Gastroesophageal sphincter (tissue), 3 donors: ENCODE measurements around the gene PXYLP1.

Experiments
- CTCF ChIP-seq, 4 experiments: fragments of 200-600 bp in 2 of 4; fragments of 450-650 bp in 2 of 4; sonication (generic) in 1 of 4; IDR thresholded peaks; one replicate each; pipeline ENCODE4 v1.5.1; 2017 to 2019; ENCODE audit warnings: antibody characterized with exemption in 4 of 4, mild to moderate bottlenecking in 2 of 4, moderate library complexity in 2 of 4
- EP300 ChIP-seq: sonication (generic); formaldehyde crosslinking; IDR thresholded peaks from one replicate; pipeline ENCODE4 v1.6.1; 2017; ENCODE audit warnings: antibody characterized with exemption, mild to moderate bottlenecking
- POLR2A ChIP-seq, 2 donors: fragments of 450-650 bp; IDR thresholded peaks; one replicate each; pipeline ENCODE4 v1.6.1; 2017; ENCODE audit warnings: antibody characterized with exemption in 2 of 2, mild to moderate bottlenecking in 2 of 2, moderate library complexity in 1 of 2
- POLR2AphosphoS5 ChIP-seq: sonication (generic); formaldehyde crosslinking; IDR thresholded peaks from one replicate; pipeline ENCODE4 v1.6.1; 2017; ENCODE audit warnings: antibody characterized with exemption

GRCh38 chr3:141337523-141337854 lies 105.9 kb downstream of the PXYLP1 start:
- no peak for TF ChIP-seq CTCF (IDR thresholded peaks at IDR 0.05)
- TF ChIP-seq POLR2AphosphoS5: no peak
- TF ChIP-seq POLR2A (IDR thresholded peaks at IDR 0.05): no peak
- TF ChIP-seq EP300: no peak
